Upper lobe of right lung (tissue), 1 donor: ENCODE data around the gene FASTKD3. TPM values are rescaled to one million over a fixed set of nuclear protein-coding genes. Genes with fewer than 3 reads are reported as not detected.

Experiments used
- ATAC-seq: fragments of 200-7000 bp; cut with Tn5 transposase; one replicate; pipeline ENCODE4 v1.9.1; 2020; ENCODE audit warnings: mild to moderate bottlenecking, moderate library complexity
- DNase-seq: peaks from one replicate; pipeline ENCODE4 v3.0.0-alpha.2; 2020
- H3K27ac ChIP-seq: fragments of 200-600 bp; one replicate; pipeline ENCODE4 v1.8.0; 2022
- H3K27me3 ChIP-seq: fragments of 200-600 bp; one replicate; pipeline ENCODE4 v1.8.0; 2022; ENCODE audit warnings: mild to moderate bottlenecking
- H3K36me3 ChIP-seq: fragments of 200-600 bp; one replicate; pipeline ENCODE4 v1.8.0; 2022
- H3K4me1 ChIP-seq: fragments of 200-600 bp; one replicate; pipeline ENCODE4 v1.8.0; 2022
- H3K4me3 ChIP-seq: fragments of 200-600 bp; one replicate; pipeline ENCODE4 v1.8.0; 2022; ENCODE audit warnings: mild to moderate bottlenecking
- H3K9me3 ChIP-seq: fragments of 200-600 bp; one replicate; pipeline ENCODE4 v1.8.0; 2022
- intact Hi-C: fragments of 100-400 bp; cut with DNase I; formaldehyde crosslinking; loops from one replicate; pipeline ENCODE4 v1.11.0; 2022
- total RNA-seq: library from RNA; stranded (reverse); fragmentation: NEBNext Ultra II Directional; extraction: Animal tissue kit (Norgen Biotek cat#: 25700); gene quantifications from one replicate; pipeline ENCODE4 v1.2.1, GENCODE V29; 2021
- TF ChIP-seq, protein P1 (sequence below): fragments of 200-600 bp; IDR thresholded peaks from one replicate; pipeline ENCODE4 v1.8.0; 2022; ENCODE audit warnings: antibody characterized with exemption
- donor health status: DM: no; HTN: yes; CAD: no; lungs with severe emphysema.

FASTKD3 gene
- total RNA-seq, 1 donor from 2014 or later = 8.0 TPM

DNA sequence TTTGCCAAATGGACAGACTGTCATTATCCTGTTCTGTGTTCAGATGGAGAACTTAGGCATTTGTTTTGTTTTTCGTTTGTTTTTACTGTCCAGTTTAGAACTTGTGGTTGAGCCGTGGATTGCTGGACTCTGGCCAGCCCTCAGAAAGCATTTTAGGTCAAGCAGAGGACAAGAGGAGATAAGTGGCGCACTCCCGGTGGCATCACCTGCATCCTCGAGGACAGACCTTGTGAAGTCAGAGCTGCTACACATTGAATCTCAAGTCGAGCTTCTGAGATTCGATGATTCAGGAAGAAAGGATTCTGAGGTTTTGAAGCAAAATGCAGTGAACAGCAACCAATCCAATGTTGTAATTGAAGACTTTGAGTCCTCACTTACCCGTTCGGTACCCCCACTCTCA, 9.0 kb upstream of the FASTKD3 start:
- H3K4me3 ChIP-seq = no peak overlapping the region
- H3K4me1 ChIP-seq = peaks cover 29% of the 10 kb centered on the region
- DNase-seq = no peak
- TF ChIP-seq, protein P1, sequence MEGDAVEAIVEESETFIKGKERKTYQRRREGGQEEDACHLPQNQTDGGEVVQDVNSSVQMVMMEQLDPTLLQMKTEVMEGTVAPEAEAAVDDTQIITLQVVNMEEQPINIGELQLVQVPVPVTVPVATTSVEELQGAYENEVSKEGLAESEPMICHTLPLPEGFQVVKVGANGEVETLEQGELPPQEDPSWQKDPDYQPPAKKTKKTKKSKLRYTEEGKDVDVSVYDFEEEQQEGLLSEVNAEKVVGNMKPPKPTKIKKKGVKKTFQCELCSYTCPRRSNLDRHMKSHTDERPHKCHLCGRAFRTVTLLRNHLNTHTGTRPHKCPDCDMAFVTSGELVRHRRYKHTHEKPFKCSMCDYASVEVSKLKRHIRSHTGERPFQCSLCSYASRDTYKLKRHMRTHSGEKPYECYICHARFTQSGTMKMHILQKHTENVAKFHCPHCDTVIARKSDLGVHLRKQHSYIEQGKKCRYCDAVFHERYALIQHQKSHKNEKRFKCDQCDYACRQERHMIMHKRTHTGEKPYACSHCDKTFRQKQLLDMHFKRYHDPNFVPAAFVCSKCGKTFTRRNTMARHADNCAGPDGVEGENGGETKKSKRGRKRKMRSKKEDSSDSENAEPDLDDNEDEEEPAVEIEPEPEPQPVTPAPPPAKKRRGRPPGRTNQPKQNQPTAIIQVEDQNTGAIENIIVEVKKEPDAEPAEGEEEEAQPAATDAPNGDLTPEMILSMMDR = no peak
- no peak for ATAC-seq
- H3K27ac ChIP-seq = peak overlapping the region; percentile 7
- no peaks in the 10 kb centered on the region for H3K9me3 ChIP-seq
- intact Hi-C loops = no loop called here
- H3K27me3 ChIP-seq = no peaks in the 10 kb centered on the region
- H3K36me3 ChIP-seq = peaks cover 81% of the 10 kb centered on the region

DNA sequence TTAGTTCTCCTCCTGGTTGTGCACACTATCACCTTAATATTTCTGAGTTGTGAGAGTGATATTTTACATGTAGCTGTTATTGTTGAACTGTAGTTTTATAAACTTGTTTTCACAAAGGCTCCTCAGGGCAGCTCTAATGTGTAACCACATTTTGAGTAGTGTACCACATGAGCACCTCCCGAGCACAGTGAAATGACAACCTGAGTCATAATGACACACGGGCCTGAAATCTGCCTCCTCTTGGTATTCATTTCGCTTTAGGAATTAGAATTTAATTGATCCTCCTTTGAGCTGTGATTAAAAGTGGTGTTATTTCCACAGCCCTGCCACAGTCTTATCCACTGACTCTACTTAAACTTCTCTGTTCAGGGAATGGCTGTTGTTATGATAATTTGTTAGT, 8.0 kb upstream of the FASTKD3 start:
- H3K4me1 ChIP-seq = peaks cover 30% of the 10 kb centered on the region
- no peaks in the 10 kb centered on the region for H3K9me3 ChIP-seq
- TF ChIP-seq, protein P1 = no peak
- ATAC-seq (peak; percentile 39), DNase-seq (no peak)
- H3K4me3 ChIP-seq = no peak overlapping the region
- H3K27ac ChIP-seq = no peak overlapping the region
- intact Hi-C loops = no loop called here
- peaks cover 71% of the 10 kb centered on the region for H3K36me3 ChIP-seq
- H3K27me3 ChIP-seq = no peaks in the 10 kb centered on the region

DNA sequence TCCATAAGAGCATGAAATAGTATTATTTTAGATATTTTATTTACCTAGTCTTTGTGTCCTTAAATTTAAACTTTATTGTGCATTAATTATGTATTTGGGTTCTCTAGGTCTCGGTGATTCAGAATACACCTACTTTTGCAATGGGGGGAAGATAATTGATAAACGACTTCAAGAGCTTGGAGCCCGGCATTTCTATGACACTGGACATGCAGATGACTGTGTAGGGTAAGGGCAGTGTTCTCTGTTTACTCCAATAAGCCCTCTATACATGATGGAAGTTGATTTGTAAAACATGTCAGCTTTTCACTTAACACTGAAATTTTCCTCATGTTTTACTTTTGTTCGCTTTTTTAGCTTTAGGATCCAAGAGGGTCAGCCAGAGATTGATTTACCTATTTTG, 6.3 kb upstream of the FASTKD3 start:
- Histone ChIP-seq H3K9me3 (no peaks in the 10 kb centered on the region), H3K4me1 (peaks cover 34% of the 10 kb centered on the region), H3K27ac (no peak overlapping the region), H3K36me3 (peaks cover 56% of the 10 kb centered on the region), H3K4me3 (no peak overlapping the region), H3K27me3 (no peaks in the 10 kb centered on the region)
- no peak for DNase-seq
- ATAC-seq = no peak
- intact Hi-C loops = no loop called here
- TF ChIP-seq, protein P1 = no peak

DNA sequence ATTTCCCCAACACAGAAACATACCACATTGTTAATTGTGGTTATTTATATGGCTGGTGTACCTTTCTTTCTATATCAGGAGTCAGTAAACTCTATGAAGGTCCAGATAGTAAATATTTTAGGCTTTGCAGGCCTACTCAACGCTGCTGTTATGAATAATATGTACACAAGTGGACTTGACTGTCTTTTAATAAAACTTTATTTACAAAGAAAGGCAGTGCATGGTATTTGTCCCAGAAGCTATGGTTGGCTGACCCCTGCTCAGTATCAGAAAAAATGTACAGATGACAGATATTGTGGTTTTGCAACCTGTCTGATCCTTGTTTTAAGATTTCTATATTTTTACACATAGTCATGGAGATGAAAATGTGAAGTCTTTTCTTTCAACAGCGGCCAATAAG, 5.8 kb upstream of the FASTKD3 start:
- no peaks in the 10 kb centered on the region for H3K27me3 ChIP-seq
- TF ChIP-seq, protein P1 = no peak
- no peak for ATAC-seq
- H3K9me3 ChIP-seq = no peaks in the 10 kb centered on the region
- no peak for DNase-seq
- peaks cover 51% of the 10 kb centered on the region for H3K36me3 ChIP-seq
- peaks cover 35% of the 10 kb centered on the region for H3K4me1 ChIP-seq
- H3K27ac ChIP-seq = no peak overlapping the region
- intact Hi-C loops = no loop called here
- no peak overlapping the region for H3K4me3 ChIP-seq

DNA sequence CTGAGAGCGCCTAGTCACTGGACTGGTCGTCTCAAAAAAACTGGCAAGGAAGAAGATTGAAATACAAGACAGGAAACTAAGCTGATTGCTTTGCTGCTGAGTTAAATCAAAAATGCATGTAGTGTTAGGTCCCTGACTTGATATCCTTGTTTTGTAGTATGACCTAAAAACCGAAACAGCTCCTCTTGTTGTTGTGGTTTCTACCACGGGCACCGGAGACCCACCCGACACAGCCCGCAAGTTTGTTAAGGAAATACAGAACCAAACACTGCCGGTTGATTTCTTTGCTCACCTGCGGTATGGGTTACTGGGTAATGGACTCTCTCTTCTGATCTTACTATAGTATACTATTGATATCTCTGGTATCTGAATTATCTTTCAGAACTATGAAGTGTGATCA, 4.4 kb upstream of the FASTKD3 start:
- no peak overlapping the region for H3K27ac ChIP-seq
- intact Hi-C loops = no loop called here
- TF ChIP-seq, protein P1 = no peak
- H3K27me3 ChIP-seq = no peaks in the 10 kb centered on the region
- DNase-seq = no peak
- ATAC-seq = no peak
- H3K4me1 ChIP-seq = peaks cover 27% of the 10 kb centered on the region
- H3K4me3 ChIP-seq = peak overlapping the region; percentile 7
- H3K36me3 ChIP-seq = peaks cover 42% of the 10 kb centered on the region
- H3K9me3 ChIP-seq = no peaks in the 10 kb centered on the region

DNA sequence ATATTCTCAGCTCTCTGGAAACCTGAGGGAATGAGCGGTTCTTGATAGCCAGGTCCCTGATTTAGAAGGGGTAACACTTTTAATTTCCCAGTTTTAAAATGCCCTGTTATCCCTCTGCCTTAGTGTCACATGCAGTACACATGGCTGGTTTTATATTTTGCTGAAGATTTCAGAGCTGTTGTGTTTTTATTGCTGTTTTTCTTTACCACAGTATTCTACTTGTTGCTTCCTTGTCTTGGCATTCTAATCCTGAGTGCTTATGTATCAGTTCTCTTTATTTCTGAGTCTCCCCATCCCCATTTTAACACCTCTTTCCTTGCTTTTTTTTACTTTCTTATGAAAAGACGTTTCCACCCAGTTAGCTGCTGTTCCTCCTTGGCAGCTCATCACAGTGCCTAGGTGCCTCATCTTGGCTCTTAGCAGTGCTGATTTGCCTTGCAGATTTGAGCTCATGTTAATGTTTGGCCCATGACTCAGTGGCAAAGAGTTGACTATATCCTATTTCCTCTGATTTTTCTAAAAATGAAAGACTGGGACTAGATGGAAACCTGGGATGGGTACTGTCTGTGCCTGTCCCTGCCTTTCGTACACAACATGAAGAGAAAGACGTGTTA, 3.8 kb upstream of the FASTKD3 start:
- intact Hi-C loops = no loop called here

More for the DNA sequence above, 3.8 kb upstream of the FASTKD3 start:
- Histone ChIP-seq H3K9me3 (no peaks in the 10 kb centered on the region), H3K36me3 (peaks cover 36% of the 10 kb centered on the region), H3K4me3 (peak overlapping the region; percentile 7), H3K4me1 (peaks cover 27% of the 10 kb centered on the region), H3K27me3 (no peaks in the 10 kb centered on the region), H3K27ac (no peak overlapping the region)
- no peak for DNase-seq
- TF ChIP-seq, protein P1 = no peak
- ATAC-seq = no peak
